GM12873 (cell line): ENCODE results near the gene FAM227B.
A peak's percentile ranks its signal among the peaks of the same experiment; 100 is the strongest.

ENCODE experiments used
- CTCF ChIP-seq: IDR thresholded peaks from 2 replicates; pipeline ENCODE4 v1.5.1; 2012; ENCODE audit warnings: low read depth, mild to moderate bottlenecking, moderate library complexity, low read length, control low read depth; ENCODE audit not compliant: insufficient read depth; ENCODE audit errors: missing control alignments

FAM227B gene

GRCh38 chr15:49427372-49427771 lies 193.2 kb downstream of the FAM227B start:
- no peak for TF ChIP-seq CTCF

GRCh38 chr15:49424954-49425353 lies 195.7 kb downstream of the FAM227B start:
- no peak for TF ChIP-seq CTCF

DNA sequence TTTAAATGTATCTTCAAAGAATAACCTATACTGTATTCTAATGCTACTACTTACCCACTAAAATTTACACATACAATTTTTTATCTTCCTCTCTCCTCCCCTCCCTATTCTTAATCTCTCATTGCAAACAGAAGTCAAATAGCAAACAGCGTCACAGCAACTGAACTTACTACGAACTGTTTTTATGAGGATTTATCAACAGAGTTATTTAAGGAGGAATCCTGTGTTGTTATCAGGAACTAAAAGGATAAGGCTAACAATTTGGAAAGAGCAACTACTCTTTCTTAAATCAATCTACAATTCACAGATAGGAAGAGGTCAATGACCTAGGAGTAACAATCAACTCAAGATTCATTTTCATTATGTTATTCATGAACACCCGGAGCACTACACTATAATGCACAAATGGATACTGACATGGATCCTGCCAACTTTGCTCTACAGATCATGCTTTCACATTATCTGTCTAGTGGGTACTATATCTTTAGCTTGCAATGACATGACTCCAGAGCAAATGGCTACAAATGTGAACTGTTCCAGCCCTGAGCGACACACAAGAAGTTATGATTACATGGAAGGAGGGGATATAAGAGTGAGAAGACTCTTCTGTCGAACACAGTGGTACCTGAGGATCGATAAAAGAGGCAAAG lies 196.6 kb downstream of the FAM227B start:
- TF ChIP-seq CTCF: no peak

GRCh38 chr15:49423021-49423420 lies 197.6 kb downstream of the FAM227B start, which contains the start of gene FGF7:
Gene FGF7 (plus strand): TSS chr15:49423242. CDS start chr15:49424298, 1,056 bp downstream.
- TF ChIP-seq CTCF: no peak

- peak; percentile 56 for TF ChIP-seq CTCF
These were observed 198.6 kb downstream of the FAM227B start for GRCh38 chr15:49421991-49422390.

GRCh38 chr15:49418811-49419210 lies 201.8 kb downstream of the FAM227B start:
- TF ChIP-seq CTCF: no peak

- no peak for TF ChIP-seq CTCF
These were observed 205.0 kb downstream of the FAM227B start for GRCh38 chr15:49415638-49416037.
